Activated CD4-positive, alpha-beta T cell treated with anti-CD3 and anti-CD28 coated beads, Interleukin-2, amount 50 U/mL, for 4 hours (primary cell): ENCODE measurements around the gene CCDC69.
"Not testable (repeated sequence)": the region's sequence is repeated elsewhere in the genome, so short reads cannot be mapped to it uniquely, and the experiment has no call there.

ENCODE experiments used
- DNase-seq, 2 experiments: peaks; one replicate each; pipeline ENCODE4 v3.0.0-alpha.2; 2020

The CCDC69 gene

DNA sequence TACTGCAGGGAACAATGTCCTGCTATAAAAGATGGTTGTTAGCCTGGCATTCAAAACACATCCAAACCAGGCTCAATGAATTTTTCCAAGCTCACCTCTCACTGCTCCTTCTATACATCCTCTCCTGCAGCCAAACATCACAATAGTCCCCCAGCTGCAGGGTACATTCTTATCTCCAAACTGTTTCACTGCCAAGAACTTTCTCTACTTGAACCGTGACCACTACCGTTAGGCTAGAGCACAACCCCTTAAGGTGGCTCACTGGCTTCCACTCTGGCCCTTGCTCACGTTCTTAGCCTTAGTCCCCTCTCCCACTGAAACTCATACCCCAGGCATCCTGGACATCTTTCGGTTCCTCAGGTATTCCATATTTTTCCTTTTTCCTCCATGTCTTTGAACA is 37.4 kb downstream of the CCDC69 start:
- DNase-seq, result no peak

DNA sequence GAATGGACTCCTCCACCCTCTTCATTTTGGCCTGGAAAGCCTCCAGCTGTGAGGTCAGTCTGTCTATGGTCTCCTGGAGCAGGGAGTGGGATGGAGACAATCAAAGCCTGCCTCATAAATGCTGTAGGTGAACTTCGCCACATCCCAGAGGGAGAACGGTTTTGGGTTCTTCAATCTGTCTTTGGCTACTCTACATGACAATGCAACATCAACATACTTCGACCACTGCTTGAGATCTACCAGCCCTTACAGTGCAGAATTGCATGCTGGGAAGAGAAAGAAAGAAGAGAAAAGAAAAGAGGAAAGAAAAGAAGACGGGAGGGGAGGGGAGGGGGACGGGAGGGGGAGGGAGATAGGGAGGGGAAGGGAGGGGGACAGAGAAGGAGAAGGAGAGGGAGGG is 37.8 kb downstream of the CCDC69 start:
- DNase-seq, result no peak

DNA sequence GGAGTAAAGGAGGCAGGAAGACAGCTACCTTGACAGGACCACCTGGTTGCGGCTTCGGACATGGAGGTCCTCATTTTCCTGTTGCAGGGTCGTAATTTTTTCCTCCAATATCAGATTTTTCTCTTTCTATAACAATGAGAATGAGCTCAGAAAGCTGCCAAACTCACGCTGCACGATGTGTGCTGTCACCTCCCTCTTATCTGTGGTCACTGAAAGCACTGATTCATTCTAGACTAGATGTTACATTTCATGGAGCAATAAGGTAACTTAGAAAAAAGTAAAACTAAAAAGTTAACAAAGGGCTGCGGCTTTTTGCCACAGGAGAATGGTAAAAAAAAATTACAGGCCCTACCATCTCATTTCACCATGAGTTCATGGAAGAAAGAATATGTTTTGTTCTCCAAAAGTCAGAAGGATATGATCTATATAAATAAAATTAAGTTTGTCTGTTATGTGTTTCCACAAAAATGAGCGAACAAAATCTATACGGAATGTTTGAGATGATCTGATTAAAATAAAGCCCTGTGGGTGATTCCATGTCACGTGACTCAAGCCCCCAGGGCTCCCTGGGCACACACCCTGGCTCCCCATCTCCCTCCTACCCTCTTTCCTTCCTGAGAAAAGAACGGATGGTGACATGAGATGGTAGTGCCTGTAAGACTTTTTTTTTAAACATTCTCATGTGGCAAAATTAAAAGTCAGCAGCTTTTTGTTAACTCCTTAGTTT is 39.4 kb downstream of the CCDC69 start:
- DNase-seq, result no peak

DNA sequence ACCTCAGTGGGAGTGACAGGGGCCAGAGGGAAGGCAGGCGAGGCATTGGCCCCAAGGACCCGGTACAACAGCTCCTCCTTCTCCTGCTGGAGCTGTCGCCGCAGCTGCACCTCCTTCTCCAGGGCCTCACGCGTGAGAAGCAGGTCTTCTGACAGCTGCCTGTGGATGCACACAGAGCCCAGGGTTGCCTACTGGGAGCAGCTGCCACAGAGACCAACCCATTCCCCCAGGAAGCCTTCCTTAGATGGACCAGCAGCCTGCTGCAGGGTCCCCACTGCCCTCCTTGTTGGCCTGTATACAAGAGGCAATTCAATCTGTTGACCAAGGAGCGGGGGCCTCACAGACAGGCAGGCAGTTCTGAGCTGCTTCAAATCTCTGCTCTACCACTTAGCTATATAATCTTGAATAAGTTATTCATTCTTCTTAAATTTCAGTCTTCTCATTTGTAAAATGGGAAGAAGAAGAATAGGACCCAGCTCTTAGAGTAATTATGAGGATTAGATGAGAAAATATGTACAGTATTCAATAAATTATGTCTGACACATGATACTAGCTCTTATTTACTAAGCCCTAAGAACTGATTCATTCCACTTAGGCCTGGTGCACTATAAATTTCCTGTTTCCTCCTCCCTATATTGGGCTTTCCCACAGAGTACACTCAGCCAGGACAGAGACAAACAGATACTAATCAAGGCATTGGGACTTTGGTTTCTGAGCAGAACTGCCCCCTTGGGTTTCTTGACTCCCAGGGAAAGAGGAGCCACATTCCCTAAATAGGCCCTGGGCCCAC is 40.2 kb downstream of the CCDC69 start:
- DNase-seq, result no peak

DNA sequence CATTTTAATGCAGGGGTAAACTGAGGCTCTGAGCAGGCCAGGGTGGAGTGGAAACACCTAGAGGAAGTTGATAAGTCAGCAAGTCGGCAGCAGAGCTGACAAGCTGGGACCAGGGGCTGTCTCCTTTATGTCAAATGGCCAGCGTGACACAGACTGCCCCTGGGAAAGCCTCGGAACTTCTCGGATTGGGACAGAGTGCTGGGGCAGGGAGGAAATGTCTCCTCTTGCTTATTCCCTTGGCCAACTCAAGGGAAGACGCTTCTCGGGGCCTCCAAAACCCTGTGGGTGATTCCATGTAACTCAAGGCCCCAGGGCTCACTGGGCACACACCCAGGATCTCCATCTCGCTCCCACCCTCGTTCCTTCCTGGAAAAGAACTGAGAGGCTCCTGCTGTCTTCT is 40.9 kb downstream of the CCDC69 start:
- no peak for DNase-seq

DNA sequence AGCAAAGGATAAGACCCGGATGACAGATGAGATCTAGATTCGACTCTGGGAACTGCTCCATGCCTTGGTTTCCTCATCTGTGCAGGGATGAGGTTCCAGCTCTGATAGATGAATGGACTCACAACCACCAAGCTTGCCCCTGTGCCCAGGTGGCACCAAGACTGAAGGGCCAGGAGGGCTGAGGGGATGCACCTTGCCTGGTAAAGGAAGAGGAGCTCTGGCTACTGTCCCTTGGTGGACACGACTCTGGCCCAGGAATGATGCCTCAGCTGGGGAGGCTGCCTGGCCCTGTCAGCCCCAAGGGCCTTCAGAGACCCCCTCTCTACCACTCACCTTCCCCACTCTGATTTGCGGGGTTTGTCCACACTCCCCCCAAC is 41.4 kb downstream of the CCDC69 start:
- no peak for DNase-seq

DNA sequence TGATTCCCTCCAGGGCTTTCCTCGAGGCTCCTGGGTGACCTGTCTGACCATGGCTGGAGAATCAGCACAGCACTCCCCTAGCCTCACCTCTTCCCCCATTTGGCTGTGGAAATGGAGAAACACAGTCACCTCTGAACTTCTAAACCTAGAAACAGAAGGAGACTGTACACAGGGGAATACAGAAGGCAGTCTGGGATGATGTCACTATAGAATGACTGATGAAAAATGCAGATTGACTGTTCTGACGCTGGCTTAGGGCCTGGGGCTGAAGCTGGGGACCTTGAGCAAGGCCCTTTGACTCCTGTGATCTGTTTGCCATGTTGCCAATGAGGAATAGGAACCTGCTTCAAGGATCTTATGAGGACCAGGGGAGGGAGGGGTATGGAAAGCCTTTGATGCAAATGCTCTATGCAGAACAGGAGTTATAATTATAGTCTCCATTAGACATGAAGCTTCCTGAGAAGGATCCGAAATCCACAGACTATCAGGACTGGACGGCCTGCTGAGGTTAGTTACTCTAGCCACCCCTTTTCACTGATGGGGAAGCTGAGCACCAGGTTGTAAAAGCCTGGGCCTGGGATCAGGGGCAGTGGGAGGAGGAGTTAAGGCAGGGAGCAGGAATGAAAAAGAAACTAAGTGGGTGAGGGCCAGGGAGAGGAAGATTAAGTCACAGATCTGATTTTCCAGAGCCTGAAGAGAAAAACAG is 41.9 kb downstream of the CCDC69 start:
- DNase-seq, result no peak

DNA sequence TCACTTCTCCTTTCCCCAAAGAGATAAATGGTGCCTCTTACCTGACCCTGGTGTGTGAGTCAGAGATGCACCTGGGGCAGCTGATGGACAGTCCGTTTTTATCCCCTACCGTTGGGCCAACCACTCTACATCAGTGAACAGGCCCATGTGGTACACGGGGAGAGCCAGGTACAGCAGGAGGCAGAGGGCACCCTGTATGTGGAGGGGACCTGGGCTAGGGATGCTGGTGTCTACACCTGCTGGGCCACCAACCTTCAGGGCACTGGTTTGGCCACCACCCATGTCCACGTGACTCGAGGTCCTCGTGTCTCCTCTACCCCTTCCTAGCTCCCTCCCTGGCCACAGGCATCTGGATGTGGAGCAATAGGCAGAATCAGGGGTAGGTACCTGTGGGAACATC is 43.6 kb downstream of the CCDC69 start:
- DNase-seq, result no peak

DNA sequence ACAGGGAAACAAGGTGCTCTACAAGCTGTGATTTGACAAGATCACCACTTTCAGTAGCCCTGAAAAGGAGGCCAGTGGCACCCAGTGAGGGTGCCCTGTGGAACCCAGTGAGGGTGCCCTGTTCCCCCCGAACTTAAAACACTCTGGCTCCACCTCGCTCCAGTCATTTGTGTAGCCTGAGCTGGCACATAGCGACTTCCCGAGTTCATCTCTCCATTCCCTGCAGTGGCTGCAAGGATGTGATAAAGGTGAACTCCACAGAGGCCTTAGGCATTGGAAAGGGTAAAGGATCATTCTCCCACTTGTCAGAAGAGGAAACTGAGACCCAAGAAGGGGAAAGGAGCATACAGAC is 44.4 kb downstream of the CCDC69 start:
- no peak for DNase-seq

DNA sequence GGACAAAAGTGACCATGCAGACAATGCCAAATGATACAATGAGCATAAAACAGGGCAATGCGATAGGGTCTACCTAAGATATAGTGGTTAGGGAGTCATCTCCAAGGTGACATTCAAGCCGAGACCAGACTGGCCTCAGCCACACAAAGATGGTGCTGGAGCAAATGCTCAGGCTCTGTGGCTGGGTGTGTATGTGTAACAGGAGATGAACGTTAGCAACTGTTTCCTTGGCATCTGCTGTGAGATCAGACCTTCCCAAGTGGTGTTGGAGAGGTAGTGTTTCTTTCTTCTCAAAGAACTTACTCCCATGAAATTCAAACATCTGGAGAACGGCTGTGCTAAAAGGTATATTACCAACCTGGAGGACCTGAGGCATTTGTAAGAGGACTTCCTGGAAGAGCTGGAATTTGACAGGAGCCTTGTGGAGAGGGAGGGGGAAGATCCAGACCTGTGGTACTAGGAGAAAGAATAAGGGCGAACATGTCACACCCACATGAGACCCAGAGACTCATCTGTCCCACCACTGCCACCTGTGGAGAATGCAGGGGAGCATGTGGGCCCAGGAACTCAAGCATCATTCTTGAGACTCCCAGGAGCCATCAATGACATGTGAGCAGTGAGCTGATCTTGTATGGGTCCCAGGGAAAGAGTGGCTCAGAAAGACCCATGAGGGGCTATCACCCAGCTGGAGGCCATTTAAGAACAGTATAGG is 45.0 kb downstream of the CCDC69 start:
- no peak for DNase-seq

DNA sequence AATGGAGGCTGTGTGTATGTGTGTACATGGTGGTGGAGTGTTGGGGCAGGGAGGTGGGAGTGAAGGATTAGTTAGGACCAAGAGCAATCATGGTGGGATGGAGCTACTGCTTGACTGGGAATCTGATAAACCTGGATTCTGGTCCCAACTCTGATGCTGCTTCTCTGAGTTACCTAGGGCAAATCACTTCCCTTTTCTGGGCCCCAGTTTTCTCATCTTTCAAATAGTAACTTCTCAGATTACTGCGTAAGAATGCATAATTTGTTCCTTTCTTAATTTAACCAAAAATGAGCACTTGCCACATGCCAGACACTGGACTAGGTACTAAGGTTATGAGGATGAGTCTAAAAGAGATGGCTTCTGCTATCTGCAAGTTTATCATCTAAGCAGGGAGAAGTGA is 45.5 kb downstream of the CCDC69 start:
- no peak for DNase-seq

DNA sequence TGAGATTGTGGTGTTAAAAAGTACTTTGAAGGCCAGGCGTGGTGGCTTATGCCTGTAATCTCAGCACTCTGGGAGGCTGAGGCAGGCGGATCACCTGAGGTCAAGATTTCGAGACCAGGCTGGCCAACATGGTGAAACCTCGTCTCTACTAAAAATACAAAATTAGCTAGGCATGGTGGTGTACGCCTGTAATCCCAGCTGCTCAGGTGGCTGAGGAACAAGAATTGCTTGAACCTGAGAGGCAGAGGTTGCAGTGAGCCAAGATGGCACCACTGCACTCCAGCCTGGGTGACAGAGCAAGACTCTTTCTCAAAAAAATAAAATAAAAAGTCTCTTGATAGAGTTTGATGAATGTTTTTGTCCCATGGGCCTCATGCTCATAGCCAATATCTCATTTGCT is 47.6 kb downstream of the CCDC69 start:
- not testable (repeated sequence) for DNase-seq

DNA sequence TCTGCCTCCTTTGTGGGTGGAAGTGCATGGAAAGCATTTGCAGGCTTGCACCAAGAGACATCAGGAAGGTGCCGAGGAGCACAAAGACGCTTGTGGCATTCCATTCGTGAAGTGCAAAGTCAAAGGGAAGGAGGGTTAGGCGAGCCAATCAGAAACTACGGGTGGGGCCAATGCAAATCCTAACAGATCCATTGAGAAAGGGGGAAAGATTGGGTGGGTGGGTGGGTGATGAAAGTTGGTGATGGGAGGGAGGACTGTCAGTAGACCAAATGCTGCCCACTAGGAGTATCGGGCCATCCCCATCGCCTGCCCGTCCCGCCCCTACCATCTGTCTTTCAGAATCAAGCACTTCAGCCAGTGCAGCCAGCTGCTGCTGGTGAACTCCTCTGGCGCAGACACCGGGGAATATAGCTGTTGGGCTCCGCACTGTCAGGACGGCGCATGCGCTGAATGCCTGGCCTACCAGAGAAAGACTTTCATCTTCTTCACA is 49.2 kb downstream of the CCDC69 start:
- DNase-seq, result no peak

DNA sequence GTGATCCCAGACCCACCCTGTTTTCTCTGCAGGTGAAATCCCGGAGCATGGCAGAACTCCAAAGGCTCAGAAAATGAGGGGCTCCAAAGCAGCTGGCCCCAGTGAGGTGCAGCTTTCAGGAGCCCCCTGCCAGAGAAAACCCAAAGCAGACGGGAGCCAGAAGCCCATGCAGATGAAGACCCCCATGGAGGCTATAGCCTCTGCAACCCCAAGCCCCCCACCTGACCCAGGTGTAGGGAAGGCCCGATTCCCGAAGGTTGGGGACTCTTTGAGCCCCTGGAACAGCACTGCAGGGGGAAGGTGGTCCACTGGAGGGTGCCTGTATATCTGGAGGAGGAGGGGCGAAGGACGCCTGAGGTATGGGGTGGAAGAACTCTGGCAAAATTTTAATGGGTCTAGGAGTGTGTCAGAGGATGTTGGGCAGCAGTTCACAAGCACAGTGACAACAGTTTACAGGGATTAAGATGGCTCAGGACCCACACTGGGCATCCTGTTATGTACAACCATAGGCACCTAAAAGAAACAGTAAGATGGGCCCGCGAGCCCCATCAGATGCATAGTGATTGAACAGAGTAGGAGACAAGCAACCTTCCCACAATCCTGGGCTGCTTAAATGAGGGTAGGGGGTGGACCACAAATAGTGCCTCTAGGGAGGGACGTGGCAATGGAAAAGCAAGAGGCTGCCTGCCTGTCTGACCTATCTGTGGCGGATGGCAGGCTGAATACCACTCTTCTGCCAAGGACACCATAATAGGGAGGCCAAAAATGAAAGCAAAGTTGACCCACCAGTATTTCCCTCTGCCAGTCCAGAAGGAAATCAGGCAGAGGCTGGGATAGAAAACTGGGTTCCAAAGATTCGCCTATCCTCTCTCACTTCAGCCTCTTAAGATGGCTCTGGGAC is 49.9 kb downstream of the CCDC69 start:
- DNase-seq, result no peak

DNA sequence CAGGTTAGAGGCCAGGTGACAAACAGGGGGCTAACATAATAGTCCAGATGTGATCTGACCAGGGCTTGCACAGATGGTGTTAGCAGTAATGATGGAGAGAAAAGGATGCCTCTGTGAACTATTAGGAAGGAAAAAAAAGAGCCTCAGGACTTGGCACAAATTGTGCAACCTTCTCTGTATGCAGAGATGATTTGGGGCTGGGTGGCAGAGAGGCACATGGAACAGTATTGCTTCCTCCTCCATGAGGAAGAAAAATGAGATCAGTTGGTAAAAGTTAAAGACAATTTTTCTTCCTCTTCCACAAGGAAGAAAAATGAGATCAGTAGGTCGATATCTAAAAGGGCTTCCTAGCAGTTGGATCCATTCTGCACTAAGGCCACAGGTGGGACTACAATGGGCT is 52.4 kb downstream of the CCDC69 start:
- DNase-seq, result no peak

DNA sequence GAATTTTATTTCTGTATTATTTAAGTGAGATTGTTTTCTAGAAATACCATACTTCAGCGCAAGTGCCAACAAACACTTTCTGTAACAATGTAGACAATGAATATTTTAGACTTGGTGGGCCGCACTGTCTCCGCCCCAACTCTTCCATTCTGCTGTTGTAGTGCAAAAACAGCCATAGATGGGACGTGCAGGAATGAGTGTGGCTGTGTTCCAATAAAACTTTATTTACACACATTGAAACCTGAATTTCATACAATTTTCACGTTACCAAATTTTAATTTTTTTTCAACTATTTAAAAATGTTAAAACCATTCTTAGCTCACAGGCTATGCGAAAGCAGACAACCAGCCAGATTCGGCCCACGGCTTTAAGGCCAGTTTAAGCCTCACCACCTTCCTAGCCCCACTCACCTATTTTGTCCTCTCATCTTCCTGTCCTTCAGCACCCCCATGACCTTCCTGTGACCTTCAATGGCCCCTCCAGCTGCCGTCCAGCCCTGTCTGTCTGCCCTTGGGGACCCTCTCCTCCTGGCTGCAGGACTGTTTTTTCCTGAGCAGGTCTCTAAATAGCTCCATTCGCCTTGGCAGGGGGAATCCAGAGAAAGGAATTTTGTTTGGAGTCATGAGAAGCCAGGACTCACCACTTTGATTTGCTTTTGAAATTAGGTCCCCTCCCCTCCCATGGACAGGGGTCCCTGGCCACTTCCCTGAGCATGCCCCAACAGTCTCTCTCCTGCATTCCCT is 55.1 kb downstream of the CCDC69 start:
- no peak for DNase-seq

DNA sequence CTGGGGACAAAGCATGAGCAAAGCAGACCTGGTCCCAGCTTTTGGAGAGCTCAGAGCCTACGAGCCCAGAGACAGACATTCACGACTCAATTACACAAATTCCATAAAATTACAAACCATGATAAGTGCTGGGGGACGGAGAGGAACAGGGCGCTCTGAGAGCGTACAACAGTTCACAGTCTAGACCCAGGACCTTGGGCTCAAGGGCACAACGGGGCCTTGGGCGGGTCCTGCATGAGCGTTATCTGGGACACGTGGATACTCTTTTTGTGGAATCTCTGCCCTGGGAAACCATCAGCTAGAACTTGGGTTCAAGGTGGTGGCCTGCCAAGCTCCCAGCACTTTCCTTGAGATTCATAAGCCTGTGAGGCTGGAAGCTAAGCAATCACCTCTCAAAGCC is 56.9 kb downstream of the CCDC69 start:
- no peak for DNase-seq

DNA sequence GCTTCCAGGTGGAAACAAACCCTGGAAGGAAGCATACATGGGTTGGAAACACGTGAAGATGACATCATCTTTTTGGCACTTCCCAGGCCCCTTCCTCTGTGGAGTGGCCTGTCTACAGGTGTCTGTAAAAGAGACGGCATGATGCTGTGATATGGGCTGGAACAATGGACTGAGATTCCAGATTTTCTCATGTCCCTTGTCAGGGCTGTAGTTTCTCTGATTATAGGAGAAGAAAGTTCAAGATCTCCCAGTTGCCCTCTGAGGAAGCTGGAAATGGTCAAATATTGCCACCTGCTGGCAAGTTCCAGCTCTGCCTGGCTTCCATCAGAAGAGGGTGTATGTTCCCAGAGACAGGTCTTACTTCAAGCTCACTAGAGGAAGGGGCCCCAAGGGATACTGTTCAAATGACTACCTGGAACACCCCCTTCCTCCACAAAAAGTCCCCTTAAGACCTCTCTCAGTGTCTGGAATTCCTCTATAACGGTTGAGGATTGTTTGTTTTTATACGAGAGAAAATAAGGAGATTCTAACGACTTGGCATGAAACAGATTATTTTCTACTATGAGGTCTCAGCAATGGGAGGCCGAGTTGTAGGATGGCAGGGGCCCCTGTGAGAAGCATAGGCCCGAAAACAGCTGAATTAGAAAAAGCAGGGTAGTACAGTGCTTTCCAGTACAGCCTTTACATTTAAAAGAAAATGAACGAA is 59.1 kb downstream of the CCDC69 start:
- peak; percentile 76 to 80 for DNase-seq

DNA sequence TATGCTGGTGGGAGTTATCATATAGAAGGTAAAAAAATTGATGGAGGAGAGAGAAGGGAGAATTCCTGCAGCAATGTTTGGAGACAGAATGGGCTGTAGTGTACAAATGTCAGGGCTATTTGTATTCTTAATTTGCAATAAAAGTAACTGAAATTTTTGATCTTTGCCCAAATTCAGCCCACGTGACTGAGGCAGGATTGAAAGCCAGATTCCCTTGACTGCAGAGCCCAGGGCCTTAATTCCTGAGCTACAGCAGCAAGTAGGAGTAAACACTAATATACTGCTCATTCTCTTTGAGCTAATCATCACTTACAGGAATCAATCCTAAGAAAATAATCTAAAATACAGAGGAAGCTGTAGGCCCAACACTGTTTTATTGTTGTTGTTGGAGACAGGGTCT is 61.1 kb downstream of the CCDC69 start:
- DNase-seq, result no peak

DNA sequence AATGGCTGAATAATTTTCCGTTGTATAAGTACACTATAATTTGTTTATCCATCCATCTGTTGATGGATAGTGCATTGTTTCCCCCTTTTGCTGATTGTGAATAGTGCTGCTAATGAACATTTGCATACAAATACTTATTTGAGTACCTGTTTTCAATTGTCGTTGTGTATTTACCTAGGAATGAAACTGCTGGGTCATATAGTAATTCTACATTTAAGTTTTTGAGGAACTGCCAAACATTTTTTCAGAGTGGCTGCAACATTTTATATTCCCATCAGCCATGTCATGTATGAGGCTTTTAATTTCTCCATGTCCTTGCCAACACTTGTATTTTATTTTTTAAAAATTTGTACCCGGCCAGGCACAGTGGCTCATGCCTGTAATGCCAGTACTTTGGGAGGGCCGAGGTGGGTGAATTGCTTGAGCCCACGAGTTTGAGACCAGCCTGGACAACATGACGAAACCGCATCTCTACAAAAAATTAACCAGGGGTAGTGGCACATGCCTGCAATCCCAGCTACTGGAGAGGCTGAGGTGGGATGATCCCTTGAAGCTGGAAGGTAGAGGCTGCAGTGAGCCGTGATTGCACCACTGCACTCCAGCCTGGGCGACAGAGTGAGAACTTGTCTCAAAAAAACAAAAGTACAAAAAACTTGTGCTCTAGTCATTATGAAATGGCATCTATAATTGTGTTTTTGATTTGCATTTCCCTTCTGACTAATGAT is 64.1 kb downstream of the CCDC69 start:
- no peak for DNase-seq
